PC-9 (cell line): ENCODE data around the gene AK8. TPM values are rescaled to one million over a fixed set of nuclear protein-coding genes. Genes with fewer than 3 reads are reported as not detected.

Experiments used
- BruUV-seq: library from RNA; stranded (reverse); fragments of 400-500 nt; replicated peaks from 2 replicates; lab custom pipeline; 2021; lab: Mats Ljungman, UMichigan
- CTCF ChIA-PET: fragments of 300-600 bp; sonication (Branson Sonifier 250); formaldehyde crosslinking; loops from one replicate; lab custom pipeline; 2022; ENCODE audit warnings: antibody characterized with exemption; lab: Charles Lee
- POLR2A ChIA-PET: fragments of 300-600 bp; sonication (Branson Sonifier 250); formaldehyde crosslinking; loops from one replicate; lab custom pipeline; 2022; ENCODE audit warnings: antibody characterized with exemption; ENCODE audit not compliant: unreplicated experiment; lab: Charles Lee
- DNase-seq, 2 experiments: peaks; one replicate each; pipeline versions ENCODE4 v3.0.0 to v3.0.0-alpha.2; 2015 to 2022; ENCODE audit warnings: mixed read lengths in 1 of 2
- H2AFZ ChIP-seq: fragments of 200-600 bp; sonication (generic); 2 replicates; pipeline ENCODE4 v1.8.1; 2017; ENCODE audit warnings: antibody characterized with exemption
- H3F3A ChIP-seq: fragments of 200-600 bp; sonication (generic); 2 replicates; pipeline ENCODE4 v1.8.1; 2017; ENCODE audit warnings: antibody characterized with exemption, mild to moderate bottlenecking, low read depth; ENCODE audit not compliant: insufficient read depth
- H3K27ac ChIP-seq: fragments of 200-600 bp; sonication (generic); 2 replicates; pipeline ENCODE4 v1.6.1; 2016; ENCODE audit warnings: mixed run types
- H3K27me3 ChIP-seq: fragments of 200-600 bp; sonication (generic); 2 replicates; pipeline ENCODE4 v1.6.1; 2016; ENCODE audit warnings: low read depth, mixed run types; ENCODE audit not compliant: insufficient read depth
- H3K36me3 ChIP-seq: fragments of 200-600 bp; sonication (generic); 2 replicates; pipeline ENCODE4 v1.6.1; 2016; ENCODE audit warnings: low read depth, mixed run types
- H3K4me1 ChIP-seq: fragments of 200-600 bp; sonication (generic); replicated peaks from 2 replicates; pipeline ENCODE4 v1.6.1; 2016; ENCODE audit warnings: mixed run types; ENCODE audit not compliant: insufficient read depth
- H3K4me2 ChIP-seq: fragments of 200-600 bp; sonication (generic); 2 replicates; pipeline ENCODE4 v1.6.1; 2017; ENCODE audit warnings: mixed run types
- H3K4me3 ChIP-seq: fragments of 200-600 bp; sonication (generic); 2 replicates; pipeline ENCODE4 v1.6.1; 2016; ENCODE audit warnings: mixed run types
- H3K79me2 ChIP-seq: fragments of 200-600 bp; sonication (generic); 2 replicates; pipeline ENCODE4 v1.6.1; 2017; ENCODE audit warnings: low read depth, mixed run types
- H3K9me2 ChIP-seq: fragments of 200-600 bp; sonication (generic); 2 replicates; pipeline ENCODE4 v1.8.1; 2017; ENCODE audit warnings: mild to moderate bottlenecking; ENCODE audit not compliant: insufficient read depth
- H3K9me3 ChIP-seq: fragments of 200-600 bp; sonication (generic); 2 replicates; pipeline ENCODE4 v1.8.1; 2016; ENCODE audit warnings: low read depth; ENCODE audit not compliant: insufficient read depth
- H4K20me1 ChIP-seq: fragments of 200-600 bp; sonication (generic); 2 replicates; pipeline ENCODE4 v1.8.1; 2017; ENCODE audit not compliant: insufficient read depth
- CTCF ChIP-seq: fragments of 200-600 bp; sonication (generic); conservative IDR thresholded peaks from 2 replicates; pipeline ENCODE4 v1.6.1; 2017; ENCODE audit warnings: mixed run types, antibody characterized with exemption, mild to moderate bottlenecking, moderate library complexity
- EZH2 ChIP-seq: fragments of 200-600 bp; sonication (generic); IDR thresholded peaks from 2 replicates; pipeline ENCODE4 v1.8.0; 2017; ENCODE audit warnings: antibody characterized with exemption, low read depth
- intact Hi-C: fragments of 100-400 bp; cut with micrococcal nuclease; formaldehyde crosslinking; loops from one replicate; pipeline ENCODE4 v1.10.0; 2022; ENCODE audit not compliant: unreplicated experiment
- total RNA-seq: library from RNA; stranded (reverse); gene quantifications from 2 replicates; pipeline ENCODE4 v1.2.3, GENCODE V29; 2021

The AK8 gene
- total RNA-seq, 1 experiment from 2014 or later: 7.2 TPM

- Histone ChIP-seq H3K79me2 (no peaks in the 10 kb centered on the region), H3K9me2 (no peaks in the 10 kb centered on the region), H2AFZ (no peak overlapping the region), H3K4me2 (no peak overlapping the region), H3K36me3 (no peaks in the 10 kb centered on the region), H3F3A (no peaks in the 10 kb centered on the region), H3K27ac (no peak overlapping the region), H3K9me3 (no peaks in the 10 kb centered on the region), H3K27me3 (peaks cover 1% of the 10 kb centered on the region; the same call in 1 of the 2 replicates), H3K4me3 (no peak overlapping the region), H4K20me1 (no peaks in the 10 kb centered on the region), H3K4me1 (0 out of 2 replicates have a peak, but pooled peaks cover 4% of the 10 kb centered on the region)
- POLR2A ChIA-PET: no interaction called here
- intact Hi-C loops: no loop called here
- BruUV-seq: no TSS peak
- CTCF ChIA-PET: no interaction called here
- TF ChIP-seq CTCF (no peak), EZH2 (no peak)
- DNase-seq: no peak
Measured at GRCh38 chr9:132810314-132810713, 67.8 kb downstream of the AK8 start.

- H2AFZ ChIP-seq: no peak overlapping the region
- no peaks in the 10 kb centered on the region for H3K36me3 ChIP-seq
- H3F3A ChIP-seq: no peaks in the 10 kb centered on the region
- H3K4me1 ChIP-seq: 0 out of 2 replicates have a peak, but pooled peaks cover 4% of the 10 kb centered on the region
- H4K20me1 ChIP-seq: no peaks in the 10 kb centered on the region
- no peak overlapping the region for H3K4me2 ChIP-seq
- no peaks in the 10 kb centered on the region for H3K79me2 ChIP-seq
- no peak overlapping the region for H3K27ac ChIP-seq
- TF ChIP-seq CTCF: no peak
- intact Hi-C loops: no loop called here
- no TSS peak for BruUV-seq
- H3K9me3 ChIP-seq: no peaks in the 10 kb centered on the region
- H3K27me3 ChIP-seq: peaks cover 3% of the 10 kb centered on the region; the same call in 1 of the 2 replicates
- ChIA-PET POLR2A (no interaction called here), CTCF (no interaction called here)
- H3K4me3 ChIP-seq: no peak overlapping the region
- no peak for DNase-seq
- no peaks in the 10 kb centered on the region for H3K9me2 ChIP-seq
Measured at GRCh38 chr9:132809677-132810271, 68.3 kb downstream of the AK8 start.

- H3K9me3 ChIP-seq: no peaks in the 10 kb centered on the region
- BruUV-seq: no TSS peak
- TF ChIP-seq EZH2: no peak
- no peak for TF ChIP-seq CTCF
- no peak overlapping the region for H3K27ac ChIP-seq
- H4K20me1 ChIP-seq: no peaks in the 10 kb centered on the region
- peaks cover 3% of the 10 kb centered on the region; the same call in 1 of the 2 replicates for H3K27me3 ChIP-seq
- no peaks in the 10 kb centered on the region for H3K36me3 ChIP-seq
- no peak overlapping the region for H2AFZ ChIP-seq
- ChIA-PET POLR2A (interaction anchor here (0.6 kb wide), 1 partner anchor 407 kb away, joined by 4 read pairs; no protein-coding TSS in a partner anchor), CTCF (no interaction called here)
- no peaks in the 10 kb centered on the region for H3K79me2 ChIP-seq
- H3K4me3 ChIP-seq: no peak overlapping the region
- no peaks in the 10 kb centered on the region for H3K9me2 ChIP-seq
- H3K4me2 ChIP-seq: no peak overlapping the region
- H3F3A ChIP-seq: no peaks in the 10 kb centered on the region
- DNase-seq: no peak
- H3K4me1 ChIP-seq: 0 out of 2 replicates have a peak, but pooled peaks cover 4% of the 10 kb centered on the region
- intact Hi-C loops: no loop called here
Measured at GRCh38 chr9:132808645-132809044, 69.4 kb downstream of the AK8 start.
